Transverse colon (tissue), 4 donors: ENCODE measurements around the gene NETO2. TPM values are rescaled to one million over a fixed set of nuclear protein-coding genes. Genes with fewer than 3 reads are reported as not detected.
A peak's percentile ranks its signal among the peaks of the same experiment; 100 is the strongest.

Source experiments
- DNase-seq: peaks from one replicate; pipeline ENCODE4 v3.0.0-alpha.2; 2019
- H3K27ac ChIP-seq, 4 donors: fragments of 200-600 bp; sonication (generic); 2 replicates each; pipeline ENCODE4 v1.5.1; 2016 to 2018; ENCODE audit warnings: inconsistent platforms in 4 of 4
- H3K27me3 ChIP-seq: fragments of 200-600 bp; sonication (generic); 2 replicates; pipeline ENCODE4 v1.5.1; 2017; ENCODE audit warnings: inconsistent platforms
- H3K36me3 ChIP-seq, 4 donors: fragments of 200-600 bp; sonication (generic); 2 replicates each; pipeline ENCODE4 v1.5.1; 2017 to 2019; ENCODE audit warnings: inconsistent platforms in 4 of 4
- H3K4me1 ChIP-seq, 4 donors: fragments of 200-600 bp; sonication (generic); 2 replicates each; pipeline ENCODE4 v1.5.1; 2017 to 2020; ENCODE audit warnings: inconsistent platforms in 4 of 4
- H3K4me3 ChIP-seq, 4 donors: fragments of 200-600 bp; sonication (generic); 1 replicate in 1 of 4; 2 replicates in 3 of 4; pipeline versions ENCODE4 v1.5.1 to v1.6.1; 2017 to 2019; ENCODE audit warnings: inconsistent platforms in 4 of 4
- H3K9me3 ChIP-seq, 2 donors: fragments of 200-600 bp; sonication (generic); 2 replicates each; pipeline ENCODE4 v1.5.1; 2017 to 2019; ENCODE audit warnings: inconsistent platforms in 2 of 2
- CTCF ChIP-seq, 5 experiments: fragments of 200-600 bp in 3 of 5; fragments of 450-650 bp in 2 of 5; sonication (generic) in 3 of 5; IDR thresholded peaks; 1 replicate in 2 of 5; 2 replicates in 3 of 5; pipeline ENCODE4 v1.5.1; 2016 to 2017; ENCODE audit warnings: antibody characterized with exemption in 5 of 5, inconsistent platforms in 3 of 5, mild to moderate bottlenecking in 2 of 5, moderate library complexity in 1 of 5
- EP300 ChIP-seq: sonication (generic); formaldehyde crosslinking; IDR thresholded peaks from one replicate; pipeline ENCODE4 v1.6.1; 2017; ENCODE audit warnings: antibody characterized with exemption, low read depth
- POLR2A ChIP-seq: fragments of 450-650 bp; IDR thresholded peaks from one replicate; pipeline ENCODE4 v1.6.1; 2016; ENCODE audit warnings: antibody characterized with exemption, mild to moderate bottlenecking, moderate library complexity
- POLR2AphosphoS5 ChIP-seq, 3 donors: sonication (generic); formaldehyde crosslinking; IDR thresholded peaks; one replicate each; pipeline ENCODE4 v1.6.1; 2016; ENCODE audit warnings: antibody characterized with exemption in 3 of 3
- WGBS, 2 donors: methylation state at CpG; one replicate each; pipeline ENCODE4 v1.1.5; 2018; ENCODE audit warnings: low coverage in 1 of 2; 5-methylcytosine and 5-hydroxymethylcytosine counted together
- in situ Hi-C, 4 donors: fragments of 200-750 bp; cut with MboI; loops; one replicate each; pipeline versions ENCODE4 v1.15.0 to v1.15.1; 2017; ENCODE audit warnings: low sequenced_read_pairs in 3 of 4, low pct_ligation_motif_present in 1 of 4, low pct_unique_long_range_greater_than_20kb in 1 of 4
- intact Hi-C: fragments of 100-400 bp; cut with DNase I; formaldehyde crosslinking; loops from one replicate; pipeline ENCODE4 v1.15.1; 2023; ENCODE audit warnings: low total_unique reads
- total RNA-seq, 4 donors: library from RNA; depleted of rRNA; stranded (reverse); fragments of >200 nt; gene quantifications; one replicate each; pipeline ENCODE4 v1.1.0, GENCODE V29; 2016

NETO2 gene
- total RNA-seq, 4 donors from 2014 or later = 5.0 to 31.7 (median 15.9) TPM

DNA sequence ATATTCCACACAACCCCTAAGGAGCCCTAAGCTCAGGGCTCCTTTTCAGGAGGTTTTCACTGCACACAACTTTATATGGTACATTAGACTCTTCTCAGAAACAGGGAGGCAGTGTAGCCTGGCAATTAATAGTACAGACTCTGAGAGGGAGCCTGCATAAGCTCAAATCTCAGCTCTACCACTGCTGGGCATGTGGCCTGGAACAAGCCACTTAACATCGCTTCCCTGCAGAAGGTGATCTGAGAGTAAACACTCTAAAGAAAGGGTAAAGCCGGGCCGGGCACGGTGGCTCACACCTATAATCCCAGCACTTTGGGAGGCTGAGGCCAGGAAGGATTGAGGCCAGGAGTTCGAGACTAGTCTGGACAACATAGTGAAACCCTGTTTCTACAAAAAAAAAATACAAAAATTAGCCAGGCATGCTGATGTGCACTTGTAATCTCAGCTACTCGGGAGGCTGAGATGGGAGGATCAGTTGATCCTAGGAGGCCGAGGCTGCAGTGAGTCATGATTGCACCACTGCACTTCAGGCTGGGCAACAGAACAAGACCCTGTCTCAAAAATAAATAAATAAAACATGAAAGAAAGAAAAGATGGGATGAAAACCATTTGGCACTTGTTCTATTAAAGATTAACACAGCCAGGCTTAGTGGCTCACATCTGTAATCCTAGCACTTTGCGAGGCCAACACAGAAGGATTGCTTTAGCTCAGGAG is 99.6 kb downstream of the NETO2 start:
- WGBS, 2 donors = 81 to 91% methylated on average over 6 to 8 of the region's 8 CpGs
- Histone ChIP-seq H3K36me3 (no peaks in the 10 kb centered on the region), H3K27me3 (no peaks in the 10 kb centered on the region), H3K4me3 (no peak overlapping the region), H3K27ac (no peak overlapping the region), H3K9me3 (no peaks in the 10 kb centered on the region), H3K4me1 (no peaks in the 10 kb centered on the region)
- TF ChIP-seq POLR2AphosphoS5 (IDR thresholded peaks at IDR 0.05) = no peak
- no peak for TF ChIP-seq EP300
- TF ChIP-seq POLR2A = no peak
- TF ChIP-seq CTCF (IDR thresholded peaks at IDR 0.05) = no peak
- intact Hi-C loops (no loop called here), in situ Hi-C loops (loop anchor here in 3 of 4 donors (10.0 to 25.0 kb wide), 3 partner anchors 91 to 1121 kb away; partner anchors contain the start of gene ABCC12 (in 2 of the 3))
- DNase-seq = no peak

DNA sequence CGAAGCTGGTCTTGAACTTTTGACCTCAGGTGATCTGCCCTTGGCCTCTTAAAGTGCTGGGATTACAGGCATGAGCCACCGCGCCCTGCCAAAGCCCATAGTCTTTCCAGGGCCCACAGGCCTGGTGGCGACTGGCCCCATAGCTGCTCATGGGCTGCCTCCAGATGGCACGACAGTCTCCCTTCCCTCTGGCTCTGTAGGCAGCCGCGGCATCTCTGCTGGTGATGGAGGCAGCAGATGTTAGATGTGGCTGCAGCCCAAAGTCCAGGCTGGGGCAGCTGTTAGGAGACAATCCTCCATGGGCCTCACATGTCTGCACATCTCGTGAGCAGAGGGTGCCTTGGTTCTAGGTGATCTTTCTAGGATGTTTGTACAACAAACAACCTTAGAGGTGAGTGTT is 100.5 kb downstream of the NETO2 start:
- no peaks in the 10 kb centered on the region for H3K27me3 ChIP-seq
- no peak for TF ChIP-seq EP300
- no peak for TF ChIP-seq POLR2AphosphoS5 (IDR thresholded peaks at IDR 0.05)
- TF ChIP-seq CTCF (IDR thresholded peaks at IDR 0.05) = no peak
- no peak for TF ChIP-seq POLR2A
- in situ Hi-C loops = loop anchor here in 3 of 4 donors (10.0 to 25.0 kb wide), 3 partner anchors 92 to 1122 kb away; partner anchors contain the start of gene ABCC12 (in 2 of the 3)
- no peaks in the 10 kb centered on the region for H3K4me1 ChIP-seq
- no peaks in the 10 kb centered on the region for H3K36me3 ChIP-seq
- no peaks in the 10 kb centered on the region for H3K9me3 ChIP-seq
- intact Hi-C loops = no loop called here
- no peak overlapping the region for H3K4me3 ChIP-seq
- WGBS, 2 donors = 85% methylated on average over 8 of the region's 8 CpGs; no CpG with 5 or more reads in 1 of the 2 donors
- no peak overlapping the region for H3K27ac ChIP-seq
- no peak for DNase-seq

DNA sequence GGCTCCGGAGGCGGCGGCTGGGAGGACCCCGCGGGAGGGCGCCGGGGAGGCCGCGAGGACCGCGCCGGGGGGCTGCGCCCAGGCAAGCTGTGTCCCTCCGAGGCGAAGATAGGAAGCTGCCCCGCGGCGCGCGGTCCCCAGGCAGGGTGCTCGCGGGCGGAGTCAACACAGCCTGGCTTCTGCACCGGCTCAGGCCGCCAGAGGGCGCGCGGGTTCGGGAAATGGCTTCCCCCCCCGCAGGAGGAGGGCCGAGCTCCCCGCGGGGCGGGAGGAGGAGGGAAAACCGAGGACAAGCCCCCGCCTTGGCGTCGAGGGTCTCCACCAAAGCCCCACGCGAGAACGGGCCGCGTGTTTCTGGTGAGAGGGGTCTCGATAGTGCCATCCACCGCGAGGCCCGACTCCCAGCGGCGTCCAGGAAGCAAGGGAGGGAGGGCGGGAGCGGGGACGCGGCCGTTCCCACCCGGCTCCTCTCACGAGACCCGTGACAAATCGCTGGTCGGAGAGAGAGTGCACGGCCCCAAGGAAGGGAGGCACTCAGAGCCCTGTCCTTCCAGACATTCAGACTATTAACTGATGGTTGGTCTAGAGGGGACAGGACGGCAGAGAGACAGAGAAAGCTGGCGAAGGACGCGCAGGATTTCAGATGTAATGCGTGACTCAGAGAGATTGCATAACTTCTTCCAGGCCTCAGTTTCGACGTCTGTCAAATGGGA is 105.8 kb downstream of the NETO2 start:
- WGBS, 2 donors = 7% methylated on average over 32 of the region's 67 CpGs; no CpG with 5 or more reads in 1 of the 2 donors
- Histone ChIP-seq H3K9me3 (no peaks in the 10 kb centered on the region), H3K36me3 (no peaks in the 10 kb centered on the region), H3K27ac (peak overlapping the region; percentile 47 to 69 (median 60)), H3K27me3 (peaks cover 7% of the 10 kb centered on the region), H3K4me1 (peaks cover 0 to 4% (median 2%) of the 10 kb centered on the region in 4 donors), H3K4me3 (peak overlapping the region; percentile 25 to 73 (median 52))
- peak; percentile 92 for DNase-seq
- in situ Hi-C loops = loop anchor here in 3 of 4 donors (10.0 to 25.0 kb wide), 2 partner anchors 97 to 1124 kb away; partner anchors contain the start of gene ABCC12 (in 2 of the 3)
- intact Hi-C loops = loop anchor here (2.0 kb wide), 1 partner anchor 1127 kb away; no protein-coding TSS in a partner anchor
- peak; percentile 86 to 96 (median 95) for TF ChIP-seq CTCF (IDR thresholded peaks at IDR 0.05)
- no peak for TF ChIP-seq POLR2A
- TF ChIP-seq POLR2AphosphoS5 (IDR thresholded peaks at IDR 0.05) = peak in 1 of 3 donors; percentile 10
- TF ChIP-seq EP300 = no peak

- H3K27me3 ChIP-seq = peaks cover 7% of the 10 kb centered on the region
- no peaks in the 10 kb centered on the region for H3K36me3 ChIP-seq
- peak overlapping the region; percentile 47 to 69 (median 60) for H3K27ac ChIP-seq
- DNase-seq = peak; percentile 38
- peak overlapping the region; percentile 25 to 73 (median 52) for H3K4me3 ChIP-seq
- WGBS, 2 donors = 2% methylated on average over 21 of the region's 24 CpGs; no CpG with 5 or more reads in 1 of the 2 donors
- peaks cover 0 to 4% (median 2%) of the 10 kb centered on the region in 4 donors for H3K4me1 ChIP-seq
- intact Hi-C loops (no loop called here), in situ Hi-C loops (loop anchor here in 3 of 4 donors (10.0 to 25.0 kb wide), 2 partner anchors 97 to 1125 kb away; partner anchors contain the start of gene ABCC12 (in 2 of the 3))
- H3K9me3 ChIP-seq = no peaks in the 10 kb centered on the region
- TF ChIP-seq POLR2A = no peak
- TF ChIP-seq EP300 = no peak
- TF ChIP-seq POLR2AphosphoS5 (IDR thresholded peaks at IDR 0.05) = no peak
- no peak for TF ChIP-seq CTCF (IDR thresholded peaks at IDR 0.05)
Measured at GRCh38 chr16:47037396-47037745, 106.4 kb downstream of the NETO2 start.
